GM12874 (cell line): ENCODE results near the gene RELCH.

Source experiments
- CTCF ChIP-seq: IDR thresholded peaks from 2 replicates; pipeline ENCODE4 v1.5.1; 2011; ENCODE audit warnings: low read depth, mild to moderate bottlenecking, control low read depth, low read length, moderate library complexity; ENCODE audit not compliant: insufficient read depth

Gene RELCH

DNA sequence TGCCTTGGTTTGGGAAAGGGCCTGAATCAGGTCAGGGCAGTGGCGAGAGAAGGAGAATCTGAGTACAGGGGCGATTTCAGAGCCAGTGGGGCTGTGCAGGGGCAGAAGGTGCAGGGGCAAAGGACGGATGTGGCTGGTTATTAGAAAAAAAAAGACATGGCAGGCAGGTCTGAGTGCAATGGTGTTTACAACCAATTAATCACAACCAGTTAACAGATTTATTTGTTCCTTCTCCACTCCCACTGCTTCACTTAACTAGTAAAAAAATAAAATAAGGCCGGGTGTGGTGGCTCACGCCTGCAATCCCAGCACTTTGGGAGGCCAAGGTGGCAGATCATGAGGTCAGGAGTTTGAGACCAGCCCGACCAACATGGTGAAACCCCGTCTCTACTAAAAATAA is 143.6 kb downstream of the RELCH start:
- no peak for TF ChIP-seq CTCF

GRCh38 chr18:62331581-62332356 is 144.7 kb downstream of the RELCH start:
- no peak for TF ChIP-seq CTCF

- TF ChIP-seq CTCF = no peak
These were observed 145.4 kb downstream of the RELCH start for GRCh38 chr18:62332431-62332830.

GRCh38 chr18:62332964-62333695 is 146.1 kb downstream of the RELCH start:
- no peak for TF ChIP-seq CTCF

DNA sequence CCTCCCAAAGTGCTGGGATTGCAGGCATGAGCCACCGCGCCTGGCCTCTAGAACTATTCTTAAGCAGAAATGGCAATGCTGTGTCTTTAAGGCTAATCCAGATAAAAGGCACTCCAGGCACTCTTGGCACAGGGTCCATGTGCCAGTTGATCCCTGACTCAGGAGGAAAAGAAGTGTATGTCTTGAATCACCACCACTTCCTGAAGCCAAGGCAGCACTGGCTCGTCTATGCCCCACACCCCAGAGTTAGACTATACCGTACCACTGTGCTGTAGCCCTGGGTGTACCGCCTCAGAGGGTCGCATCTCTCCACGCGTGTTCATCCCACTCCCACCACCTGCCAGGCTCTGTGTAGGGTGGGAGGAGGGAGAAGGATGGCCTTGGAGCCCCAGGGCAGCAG is 147.1 kb downstream of the RELCH start:
- TF ChIP-seq CTCF = no peak

DNA sequence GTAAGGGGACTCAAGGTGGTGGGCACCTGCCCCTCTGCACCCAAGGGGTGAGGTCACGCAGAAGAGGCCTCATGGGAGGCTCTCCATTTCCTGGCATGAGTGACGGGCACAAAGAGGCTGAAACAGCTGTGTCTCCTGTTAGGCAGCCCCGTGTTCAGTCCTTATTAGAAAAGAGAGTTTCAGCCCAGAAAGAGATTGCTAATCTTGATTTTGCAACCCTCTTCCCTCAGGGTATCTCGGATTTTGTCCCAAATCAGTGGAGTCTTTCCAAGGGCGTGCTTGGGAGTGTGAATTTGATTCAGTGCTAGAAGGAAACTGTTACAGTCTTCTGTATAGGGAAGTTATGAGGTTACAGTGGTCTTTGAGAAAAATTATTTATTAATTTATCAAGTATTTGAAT is 148.4 kb downstream of the RELCH start:
- no peak for TF ChIP-seq CTCF

GRCh38 chr18:62336618-62337017 is 149.6 kb downstream of the RELCH start:
- no peak for TF ChIP-seq CTCF
